MM.1S (cell line): Measurements from ENCODE around the gene ADAM10.

Experiments used
- DNase-seq: peaks from one replicate; pipeline ENCODE4 v3.0.0-alpha.2; 2015
- H2AFZ ChIP-seq: fragments of 300-600 bp; sonication (generic); 2 replicates; pipeline ENCODE4 v1.6.0; 2016; ENCODE audit warnings: antibody characterized with exemption, low read length
- H3F3A ChIP-seq: fragments of 300-600 bp; sonication (generic); 2 replicates; pipeline ENCODE4 v1.6.1; 2016; ENCODE audit warnings: mild to moderate bottlenecking, antibody characterized with exemption, low read length, moderate library complexity, mixed read lengths; ENCODE audit not compliant: insufficient read depth
- H3K27ac ChIP-seq: fragments of 300-600 bp; sonication (generic); 2 replicates; pipeline ENCODE4 v1.5.1; 2016; ENCODE audit warnings: mild to moderate bottlenecking, low read length
- H3K27me3 ChIP-seq: fragments of 300-600 bp; sonication (generic); replicated peaks from 2 replicates; pipeline ENCODE4 v1.6.0; 2016; ENCODE audit warnings: low read length; ENCODE audit not compliant: insufficient read depth
- H3K36me3 ChIP-seq: fragments of 300-600 bp; sonication (generic); replicated peaks from 2 replicates; pipeline ENCODE4 v1.6.1; 2016; ENCODE audit warnings: mild to moderate bottlenecking, low read length, mixed read lengths; ENCODE audit not compliant: insufficient read depth
- H3K4me1 ChIP-seq: fragments of 300-600 bp; sonication (generic); 2 replicates; pipeline ENCODE4 v1.6.1; 2016; ENCODE audit warnings: low read length, mixed read lengths
- H3K4me2 ChIP-seq: fragments of 300-600 bp; sonication (generic); 2 replicates; pipeline ENCODE4 v1.6.0; 2016; ENCODE audit warnings: low read depth, low read length
- H3K4me3 ChIP-seq: fragments of 300-600 bp; sonication (generic); 2 replicates; pipeline ENCODE4 v1.5.1; 2016; ENCODE audit warnings: low read length, mixed read lengths
- H3K79me2 ChIP-seq: fragments of 300-600 bp; sonication (generic); 2 replicates; pipeline ENCODE4 v1.6.1; 2016; ENCODE audit warnings: mixed run types, low read length, mixed read lengths
- H3K9ac ChIP-seq: fragments of 300-600 bp; sonication (generic); 2 replicates; pipeline ENCODE4 v1.6.1; 2016; ENCODE audit warnings: low read length, mixed read lengths
- H3K9me2 ChIP-seq: fragments of 300-600 bp; sonication (generic); replicated peaks from 2 replicates; pipeline ENCODE4 v1.6.1; 2016; ENCODE audit warnings: mild to moderate bottlenecking, low read length, mixed read lengths; ENCODE audit not compliant: insufficient read depth
- H3K9me3 ChIP-seq: fragments of 300-600 bp; sonication (generic); replicated peaks from 2 replicates; pipeline ENCODE4 v1.6.1; 2016; ENCODE audit warnings: mild to moderate bottlenecking, low read length, mixed read lengths; ENCODE audit not compliant: insufficient read depth
- H4K20me1 ChIP-seq: fragments of 300-600 bp; sonication (generic); 2 replicates; pipeline ENCODE4 v1.6.1; 2016; ENCODE audit warnings: mild to moderate bottlenecking, low read length, moderate library complexity, mixed read lengths; ENCODE audit not compliant: insufficient read depth
- EZH2 ChIP-seq: fragments of 300-600 bp; sonication (generic); optimal IDR thresholded peaks from 2 replicates; pipeline ENCODE3; 2017; ENCODE audit warnings: low read depth, mild to moderate bottlenecking, antibody characterized with exemption, low read length, mixed read lengths
- EZH2phosphoT487 ChIP-seq: fragments of 300-600 bp; sonication (generic); IDR thresholded peaks from 2 replicates; pipeline ENCODE4 v1.6.1; 2018; ENCODE audit warnings: antibody characterized with exemption, low read length
- TF ChIP-seq, protein P1 (sequence below): fragments of 300-600 bp; sonication (generic); IDR thresholded peaks from 2 replicates; pipeline ENCODE4 v1.5.1; 2016; ENCODE audit warnings: antibody characterized with exemption, low read length, mixed read lengths

The ADAM10 gene

GRCh38 chr15:58546635-58547627, 202.6 kb downstream of the ADAM10 start:
- no peak overlapping the region for H3K4me2 ChIP-seq
- no peaks in the 10 kb centered on the region for H3K36me3 ChIP-seq
- H3K4me3 ChIP-seq, result no peak overlapping the region
- no peaks in the 10 kb centered on the region for H4K20me1 ChIP-seq
- DNase-seq, result no peak
- no peaks in the 10 kb centered on the region for H3K9me2 ChIP-seq
- no peaks in the 10 kb centered on the region for H3K9me3 ChIP-seq
- no peak overlapping the region for H2AFZ ChIP-seq
- H3K79me2 ChIP-seq, result no peaks in the 10 kb centered on the region
- H3K4me1 ChIP-seq, result no peaks in the 10 kb centered on the region
- H3K9ac ChIP-seq, result no peak overlapping the region
- no peak for TF ChIP-seq EZH2
- TF ChIP-seq EZH2phosphoT487, result no peak
- TF ChIP-seq, protein P1, sequence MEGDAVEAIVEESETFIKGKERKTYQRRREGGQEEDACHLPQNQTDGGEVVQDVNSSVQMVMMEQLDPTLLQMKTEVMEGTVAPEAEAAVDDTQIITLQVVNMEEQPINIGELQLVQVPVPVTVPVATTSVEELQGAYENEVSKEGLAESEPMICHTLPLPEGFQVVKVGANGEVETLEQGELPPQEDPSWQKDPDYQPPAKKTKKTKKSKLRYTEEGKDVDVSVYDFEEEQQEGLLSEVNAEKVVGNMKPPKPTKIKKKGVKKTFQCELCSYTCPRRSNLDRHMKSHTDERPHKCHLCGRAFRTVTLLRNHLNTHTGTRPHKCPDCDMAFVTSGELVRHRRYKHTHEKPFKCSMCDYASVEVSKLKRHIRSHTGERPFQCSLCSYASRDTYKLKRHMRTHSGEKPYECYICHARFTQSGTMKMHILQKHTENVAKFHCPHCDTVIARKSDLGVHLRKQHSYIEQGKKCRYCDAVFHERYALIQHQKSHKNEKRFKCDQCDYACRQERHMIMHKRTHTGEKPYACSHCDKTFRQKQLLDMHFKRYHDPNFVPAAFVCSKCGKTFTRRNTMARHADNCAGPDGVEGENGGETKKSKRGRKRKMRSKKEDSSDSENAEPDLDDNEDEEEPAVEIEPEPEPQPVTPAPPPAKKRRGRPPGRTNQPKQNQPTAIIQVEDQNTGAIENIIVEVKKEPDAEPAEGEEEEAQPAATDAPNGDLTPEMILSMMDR, result no peak
- no peak overlapping the region for H3K27ac ChIP-seq
- no peaks in the 10 kb centered on the region for H3K27me3 ChIP-seq
- no peaks in the 10 kb centered on the region for H3F3A ChIP-seq

DNA sequence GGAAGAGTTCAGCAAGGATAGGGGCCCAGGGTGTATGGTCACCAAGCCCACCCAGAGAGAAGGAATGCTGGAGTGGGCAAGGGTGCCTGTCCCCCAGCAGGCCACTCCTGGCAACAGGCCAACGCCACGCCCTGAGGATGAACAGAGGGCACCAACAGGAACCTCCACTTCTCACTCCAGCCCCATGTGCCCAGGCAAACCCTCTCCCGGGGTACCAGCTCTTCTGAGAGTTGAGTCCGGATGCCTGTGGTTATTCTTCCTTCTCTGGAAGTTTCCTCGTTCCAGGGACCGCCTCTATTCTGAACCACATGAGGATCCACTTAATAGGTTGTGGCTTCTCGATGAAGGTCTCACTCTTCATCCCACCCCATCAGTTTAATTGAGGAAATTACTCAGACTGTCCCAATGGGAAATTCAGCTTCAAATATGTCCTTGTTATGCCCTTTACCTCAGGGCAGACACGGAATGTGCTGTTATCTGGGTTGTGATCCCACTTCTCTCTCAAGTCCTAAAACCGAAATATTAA, 203.4 kb downstream of the ADAM10 start:
- H3K4me2 ChIP-seq, result no peak overlapping the region

GRCh38 chr15:58545307-58546065, 204.0 kb downstream of the ADAM10 start:
- Histone ChIP-seq H3K4me3 (no peak overlapping the region), H3K79me2 (no peaks in the 10 kb centered on the region), H3K36me3 (no peaks in the 10 kb centered on the region), H3K27me3 (no peaks in the 10 kb centered on the region), H4K20me1 (no peaks in the 10 kb centered on the region), H3K9me2 (no peaks in the 10 kb centered on the region), H3K4me1 (no peaks in the 10 kb centered on the region), H3K27ac (no peak overlapping the region), H2AFZ (no peak overlapping the region), H3K4me2 (no peak overlapping the region), H3F3A (no peaks in the 10 kb centered on the region), H3K9me3 (no peaks in the 10 kb centered on the region), H3K9ac (no peak overlapping the region)
- TF ChIP-seq, protein P1, result no peak
- TF ChIP-seq EZH2phosphoT487, result no peak
- TF ChIP-seq EZH2, result no peak
- no peak for DNase-seq

More for the DNA sequence above, 203.4 kb downstream of the ADAM10 start:
- Histone ChIP-seq H3K36me3 (no peaks in the 10 kb centered on the region), H2AFZ (no peak overlapping the region), H3K4me1 (no peaks in the 10 kb centered on the region), H3K79me2 (no peaks in the 10 kb centered on the region), H3F3A (no peaks in the 10 kb centered on the region), H3K27ac (no peak overlapping the region), H3K9ac (no peak overlapping the region), H3K9me2 (no peaks in the 10 kb centered on the region), H4K20me1 (no peaks in the 10 kb centered on the region), H3K27me3 (no peaks in the 10 kb centered on the region), H3K9me3 (no peaks in the 10 kb centered on the region), H3K4me3 (no peak overlapping the region)
- TF ChIP-seq, protein P1, result no peak
- TF ChIP-seq EZH2phosphoT487, result no peak
- TF ChIP-seq EZH2, result no peak
- DNase-seq, result no peak
